ENCODE results near the gene CLSTN1.
A peak's percentile ranks its signal among the peaks of the same experiment; 100 is the strongest.

CLSTN1 gene

GRCh38 chr1:9731561-9731960, 92.2 kb downstream of the CLSTN1 start:
- Histone ChIP-seq H3K36me3 (peaks cover 66% of the 10 kb centered on the region), H3K4me3 (ENCODE audit: low read depth in 1 of 2, low read length in 1 of 2) (peak overlapping the region in 1 of 2 experiments; percentile 38), H3K9me3 (no peaks in the 10 kb centered on the region), H3K4me1 (ENCODE audit: control insufficient read depth in 1 of 2, insufficient read depth in 1 of 2, low read depth in 1 of 2, low read length in 1 of 2) (peaks cover 20 to 21% of the 10 kb centered on the region in 2 experiments), H3K27ac (peak overlapping the region; percentile 96), H3K27me3 (no peaks in the 10 kb centered on the region)
- TF ChIP-seq, protein P1, sequence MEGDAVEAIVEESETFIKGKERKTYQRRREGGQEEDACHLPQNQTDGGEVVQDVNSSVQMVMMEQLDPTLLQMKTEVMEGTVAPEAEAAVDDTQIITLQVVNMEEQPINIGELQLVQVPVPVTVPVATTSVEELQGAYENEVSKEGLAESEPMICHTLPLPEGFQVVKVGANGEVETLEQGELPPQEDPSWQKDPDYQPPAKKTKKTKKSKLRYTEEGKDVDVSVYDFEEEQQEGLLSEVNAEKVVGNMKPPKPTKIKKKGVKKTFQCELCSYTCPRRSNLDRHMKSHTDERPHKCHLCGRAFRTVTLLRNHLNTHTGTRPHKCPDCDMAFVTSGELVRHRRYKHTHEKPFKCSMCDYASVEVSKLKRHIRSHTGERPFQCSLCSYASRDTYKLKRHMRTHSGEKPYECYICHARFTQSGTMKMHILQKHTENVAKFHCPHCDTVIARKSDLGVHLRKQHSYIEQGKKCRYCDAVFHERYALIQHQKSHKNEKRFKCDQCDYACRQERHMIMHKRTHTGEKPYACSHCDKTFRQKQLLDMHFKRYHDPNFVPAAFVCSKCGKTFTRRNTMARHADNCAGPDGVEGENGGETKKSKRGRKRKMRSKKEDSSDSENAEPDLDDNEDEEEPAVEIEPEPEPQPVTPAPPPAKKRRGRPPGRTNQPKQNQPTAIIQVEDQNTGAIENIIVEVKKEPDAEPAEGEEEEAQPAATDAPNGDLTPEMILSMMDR (IDR thresholded peaks at IDR 0.05), result no peak

- peak overlapping the region; percentile 25 to 38 for H3K4me3 ChIP-seq (ENCODE audit: low read depth in 1 of 2, low read length in 1 of 2)
- peaks cover 20 to 21% of the 10 kb centered on the region in 2 experiments for H3K4me1 ChIP-seq (ENCODE audit: control insufficient read depth in 1 of 2, insufficient read depth in 1 of 2, low read depth in 1 of 2, low read length in 1 of 2)
Observed at GRCh38 chr1:9731051-9731537, 92.7 kb downstream of the CLSTN1 start.

DNA sequence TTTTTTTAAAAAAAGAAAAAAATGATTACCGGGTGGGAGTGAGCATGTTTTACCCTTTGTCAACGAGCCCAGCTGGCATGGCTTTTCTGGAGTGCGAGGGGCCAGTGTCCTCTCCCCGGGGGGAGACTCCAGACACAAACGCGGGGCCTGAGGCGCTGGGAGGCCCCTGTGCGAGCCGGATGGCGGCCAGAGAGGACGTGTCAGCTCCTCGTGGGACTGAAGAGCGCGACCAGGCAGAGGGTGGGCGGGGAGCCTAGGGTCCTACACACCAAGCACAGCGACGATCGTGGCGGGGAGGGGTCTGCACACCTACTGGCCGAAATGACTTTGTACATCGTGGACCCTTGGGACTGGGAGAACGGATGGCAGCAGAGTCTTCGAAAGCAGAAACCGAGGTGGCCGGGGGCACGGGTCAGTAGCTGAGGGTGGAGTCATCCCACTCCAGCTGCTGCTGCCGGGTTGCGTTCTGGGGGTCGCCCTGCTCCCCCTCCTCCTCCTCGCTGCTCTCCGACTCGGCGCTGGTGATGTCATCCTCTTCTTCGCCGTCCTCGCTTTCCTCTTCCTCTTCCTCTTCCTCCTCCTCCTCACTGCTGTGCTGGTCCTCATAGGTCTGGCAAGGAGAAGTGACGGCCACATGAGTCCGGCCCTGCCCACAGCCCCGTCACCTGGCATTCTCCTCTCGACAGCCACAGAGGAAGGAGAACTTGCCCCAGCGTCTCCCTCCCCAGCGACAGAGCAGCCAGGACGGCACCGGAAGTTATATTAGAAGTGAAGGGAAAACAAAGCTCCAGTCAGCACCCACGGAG, 93.5 kb downstream of the CLSTN1 start:
- no peaks in the 10 kb centered on the region for H3K9me3 ChIP-seq
- H3K27me3 ChIP-seq, result no peaks in the 10 kb centered on the region
- TF ChIP-seq, protein P1 (IDR thresholded peaks at IDR 0.05), result peak; percentile 38
- H3K4me1 ChIP-seq (ENCODE audit: control insufficient read depth in 1 of 2, insufficient read depth in 1 of 2, low read depth in 1 of 2, low read length in 1 of 2), result peaks cover 20 to 21% of the 10 kb centered on the region in 2 experiments
- peaks cover 79% of the 10 kb centered on the region for H3K36me3 ChIP-seq
- H3K27ac ChIP-seq, result peak overlapping the region; percentile 96
- H3K4me3 ChIP-seq (ENCODE audit: low read depth in 1 of 2, low read length in 1 of 2), result peak overlapping the region; percentile 25 to 38

More at GRCh38 chr1:9731051-9731537, 92.7 kb downstream of the CLSTN1 start:
- Histone ChIP-seq H3K27ac (peak overlapping the region; percentile 96), H3K36me3 (peaks cover 71% of the 10 kb centered on the region), H3K27me3 (no peaks in the 10 kb centered on the region), H3K9me3 (no peaks in the 10 kb centered on the region)
- TF ChIP-seq, protein P1 (IDR thresholded peaks at IDR 0.05), result no peak

DNA sequence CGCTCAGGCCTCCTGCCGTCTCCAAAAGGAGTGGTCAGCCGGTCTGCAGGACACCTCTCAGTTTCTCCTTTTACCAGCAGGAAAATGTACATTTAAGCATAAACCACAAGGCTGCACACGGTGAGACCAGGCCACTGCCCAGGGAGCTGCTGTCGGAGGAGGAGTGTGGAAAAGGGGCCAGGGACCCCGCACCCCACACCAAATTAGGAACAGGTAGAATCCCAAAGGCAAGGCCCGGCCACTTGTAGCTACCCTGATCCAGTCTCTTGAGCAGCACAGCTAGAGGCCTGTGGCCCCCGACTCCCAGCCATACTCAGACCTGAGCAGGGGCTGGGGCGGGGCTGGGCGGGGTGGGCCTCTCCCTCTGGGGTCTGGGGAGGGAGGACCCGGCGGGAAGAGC, 94.2 kb downstream of the CLSTN1 start:
- Histone ChIP-seq H3K27ac (peak overlapping the region; percentile 96), H3K36me3 (peaks cover 86% of the 10 kb centered on the region)

GRCh38 chr1:9728451-9729295, 95.1 kb downstream of the CLSTN1 start:
- Histone ChIP-seq H3K9me3 (peaks cover 3% of the 10 kb centered on the region), H3K27ac (peak overlapping the region; percentile 96), H3K36me3 (peaks cover 95% of the 10 kb centered on the region), H3K4me3 (ENCODE audit: low read depth in 1 of 2, low read length in 1 of 2) (no peak overlapping the region), H3K27me3 (no peaks in the 10 kb centered on the region), H3K4me1 (ENCODE audit: control insufficient read depth in 1 of 2, insufficient read depth in 1 of 2, low read depth in 1 of 2, low read length in 1 of 2) (peaks cover 20 to 21% of the 10 kb centered on the region in 2 experiments)
- TF ChIP-seq, protein P1 (IDR thresholded peaks at IDR 0.05), result no peak

More for the DNA sequence above, 94.2 kb downstream of the CLSTN1 start:
- TF ChIP-seq, protein P1 (IDR thresholded peaks at IDR 0.05), result no peak
- no peak overlapping the region for H3K4me3 ChIP-seq (ENCODE audit: low read depth in 1 of 2, low read length in 1 of 2)
- H3K4me1 ChIP-seq (ENCODE audit: control insufficient read depth in 1 of 2, insufficient read depth in 1 of 2, low read depth in 1 of 2, low read length in 1 of 2), result peaks cover 20 to 21% of the 10 kb centered on the region in 2 experiments
- H3K9me3 ChIP-seq, result no peaks in the 10 kb centered on the region
- no peaks in the 10 kb centered on the region for H3K27me3 ChIP-seq
